GM18507 (cell line): ENCODE results near the gene AIG1.
"Not testable (repeated sequence)": the region's sequence is repeated elsewhere in the genome, so short reads cannot be mapped to it uniquely, and the experiment has no call there.

ENCODE experiments used
- DNase-seq: peaks from one replicate; pipeline ENCODE4 v3.0.0; 2011; ENCODE audit warnings: low read depth; ENCODE audit not compliant: insufficient read length; ENCODE audit errors: extremely low spot score
- FAIRE-seq: peaks from 2 replicates; lab custom pipeline; 2011; peaks lifted over from hg19 to GRCh38; lab: Jason Lieb, UNC

Gene AIG1

GRCh38 chr6:143333749-143334520 lies 273.2 kb downstream of the AIG1 start:
- DNase-seq (no peak), FAIRE-seq (no peak)

- no peak for FAIRE-seq
Observed at GRCh38 chr6:143335865-143336264, 275.2 kb downstream of the AIG1 start.

GRCh38 chr6:143336446-143337152 lies 275.9 kb downstream of the AIG1 start:
- FAIRE-seq = no peak
- no peak for DNase-seq

More at GRCh38 chr6:143335865-143336264, 275.2 kb downstream of the AIG1 start:
- DNase-seq = no peak

- FAIRE-seq (peak; percentile 41), DNase-seq (peak; percentile 2)
Observed at GRCh38 chr6:143337201-143337949, 276.7 kb downstream of the AIG1 start.

- FAIRE-seq (no peak), DNase-seq (no peak)
Observed at GRCh38 chr6:143339223-143339622, 278.5 kb downstream of the AIG1 start.

- not testable (repeated sequence) for FAIRE-seq, DNase-seq
Observed at GRCh38 chr6:143345477-143345876, 284.8 kb downstream of the AIG1 start.

- DNase-seq = no peak
- FAIRE-seq = no peak
Observed at GRCh38 chr6:143346004-143346403, 285.3 kb downstream of the AIG1 start.

- no peak for DNase-seq
- no peak for FAIRE-seq
Observed at GRCh38 chr6:143348531-143348930, 287.8 kb downstream of the AIG1 start.

GRCh38 chr6:143349530-143349929 lies 288.8 kb downstream of the AIG1 start:
- FAIRE-seq (no peak), DNase-seq (no peak)

GRCh38 chr6:143356101-143356880 lies 295.6 kb downstream of the AIG1 start:
- DNase-seq (no peak), FAIRE-seq (no peak)

GRCh38 chr6:143357152-143357551 lies 296.5 kb downstream of the AIG1 start:
- no peak for FAIRE-seq
- DNase-seq = no peak

- FAIRE-seq = no peak
Observed at GRCh38 chr6:143357561-143358255, 297.0 kb downstream of the AIG1 start.

GRCh38 chr6:143361536-143362191 lies 301.0 kb downstream of the AIG1 start:
- FAIRE-seq = no peak
- DNase-seq = no peak

More at GRCh38 chr6:143357561-143358255, 297.0 kb downstream of the AIG1 start:
- no peak for DNase-seq

- FAIRE-seq = no peak
- no peak for DNase-seq
Observed at GRCh38 chr6:143362192-143362558, 301.5 kb downstream of the AIG1 start.

- no peak for FAIRE-seq
- no peak for DNase-seq
Observed at GRCh38 chr6:143363299-143363698, 302.6 kb downstream of the AIG1 start.

GRCh38 chr6:143368426-143368825 lies 307.7 kb downstream of the AIG1 start:
- DNase-seq (peak; percentile 25), FAIRE-seq (peak; percentile 62)

- FAIRE-seq (no peak), DNase-seq (no peak)
Observed at GRCh38 chr6:143369971-143370370, 309.3 kb downstream of the AIG1 start.

- FAIRE-seq (no peak), DNase-seq (no peak)
Observed at GRCh38 chr6:143370812-143371370, 310.2 kb downstream of the AIG1 start.
